Nephron progenitor cell (in vitro differentiated cells): ENCODE measurements around the gene SFMBT2.

Source experiments
- DNase-seq: peaks from one replicate; pipeline ENCODE4 v3.0.0; 2021
- H3K27ac Mint-ChIP-seq: 2 replicates; pipeline ENCODE4 v1.8.0; 2021; ENCODE audit warnings: mild to moderate bottlenecking, moderate library complexity, mixed read lengths
- H3K27me3 Mint-ChIP-seq: 2 replicates; pipeline ENCODE4 v1.8.0; 2021; ENCODE audit warnings: mild to moderate bottlenecking, low read depth, mixed read lengths; ENCODE audit not compliant: poor library complexity
- H3K36me3 Mint-ChIP-seq: 2 replicates; pipeline ENCODE4 v1.8.0; 2021; ENCODE audit warnings: low read depth, mixed read lengths
- H3K4me1 Mint-ChIP-seq: 2 replicates; pipeline ENCODE4 v1.8.0; 2021; ENCODE audit warnings: mixed read lengths
- H3K4me3 Mint-ChIP-seq: 2 replicates; pipeline ENCODE4 v1.8.0; 2021; ENCODE audit warnings: mild to moderate bottlenecking, moderate library complexity, mixed read lengths
- H3K9me3 Mint-ChIP-seq: 2 replicates; pipeline ENCODE4 v1.8.0; 2021; ENCODE audit warnings: mild to moderate bottlenecking, moderate library complexity, mixed read lengths
- CTCF ChIP-seq: fragments of 200-600 bp; sonication (generic); IDR thresholded peaks from 2 replicates; pipeline ENCODE4 v1.5.0; 2021; ENCODE audit warnings: antibody characterized with exemption

The SFMBT2 gene

DNA sequence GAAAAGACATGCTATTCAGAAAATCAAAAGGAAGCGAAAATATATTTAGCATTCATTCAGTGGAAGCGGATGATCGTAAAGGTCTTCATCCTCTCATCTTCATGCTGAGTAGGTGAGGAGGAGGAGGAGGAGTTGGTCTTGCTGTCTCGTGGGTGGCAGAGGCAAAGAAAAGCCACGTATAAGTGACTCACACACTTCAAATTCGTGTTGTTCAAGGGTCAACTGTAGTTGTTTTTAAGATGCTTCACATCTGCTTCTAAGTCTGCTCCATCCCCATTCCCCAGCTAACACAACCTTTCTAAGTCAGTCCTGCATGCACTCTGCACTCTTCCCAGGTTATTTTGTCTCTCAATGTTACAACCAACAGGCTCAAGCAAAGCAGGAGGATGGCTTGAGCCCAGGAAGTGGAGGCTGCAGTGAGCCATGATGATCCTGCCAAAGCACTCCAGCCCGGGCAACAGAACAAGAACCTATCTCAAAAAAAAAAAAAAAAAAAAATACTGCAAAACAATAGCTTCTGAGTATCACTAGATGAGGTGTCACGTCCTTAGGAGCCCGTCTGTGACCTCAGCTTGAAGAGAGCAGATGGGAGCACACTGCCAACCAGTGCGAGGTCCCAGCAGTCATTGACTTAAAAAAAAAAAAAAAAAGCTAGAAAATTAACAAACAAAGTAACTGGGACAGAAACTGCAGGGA is 70.5 kb downstream of the SFMBT2 start:
- DNase-seq, result no peak
- Mint-ChIP-seq H3K27me3 (peaks cover 8% of the 10 kb centered on the region), H3K36me3 (peaks cover 56% of the 10 kb centered on the region), H3K9me3 (peaks cover 22% of the 10 kb centered on the region), H3K4me3 (no peak overlapping the region), H3K27ac (no peak overlapping the region), H3K4me1 (peaks cover 33% of the 10 kb centered on the region)
- no peak for TF ChIP-seq CTCF

DNA sequence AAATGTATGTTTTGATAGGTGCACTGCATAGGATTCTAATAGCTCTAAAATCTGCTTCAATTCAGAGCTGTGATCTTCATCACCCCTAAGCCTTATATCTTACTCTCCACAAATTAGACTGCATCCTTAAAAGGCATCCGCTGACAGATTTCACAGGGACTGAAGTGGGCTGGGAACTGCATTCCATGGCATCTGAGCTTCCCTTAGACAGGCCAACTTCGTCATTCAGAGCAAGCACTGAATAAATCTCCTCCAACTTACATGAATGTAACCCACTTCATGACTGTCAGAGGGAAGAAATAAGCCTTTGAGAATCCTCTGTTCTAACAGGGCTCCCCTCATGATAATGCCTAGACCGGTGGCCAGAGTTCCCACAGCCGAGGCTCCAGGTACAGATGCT is 71.3 kb downstream of the SFMBT2 start:
- Mint-ChIP-seq H3K4me3 (no peak overlapping the region), H3K9me3 (peaks cover 22% of the 10 kb centered on the region), H3K4me1 (peaks cover 41% of the 10 kb centered on the region), H3K27ac (peak overlapping the region; percentile 74), H3K36me3 (peaks cover 55% of the 10 kb centered on the region), H3K27me3 (peaks cover 8% of the 10 kb centered on the region)
- DNase-seq, result no peak
- no peak for TF ChIP-seq CTCF

DNA sequence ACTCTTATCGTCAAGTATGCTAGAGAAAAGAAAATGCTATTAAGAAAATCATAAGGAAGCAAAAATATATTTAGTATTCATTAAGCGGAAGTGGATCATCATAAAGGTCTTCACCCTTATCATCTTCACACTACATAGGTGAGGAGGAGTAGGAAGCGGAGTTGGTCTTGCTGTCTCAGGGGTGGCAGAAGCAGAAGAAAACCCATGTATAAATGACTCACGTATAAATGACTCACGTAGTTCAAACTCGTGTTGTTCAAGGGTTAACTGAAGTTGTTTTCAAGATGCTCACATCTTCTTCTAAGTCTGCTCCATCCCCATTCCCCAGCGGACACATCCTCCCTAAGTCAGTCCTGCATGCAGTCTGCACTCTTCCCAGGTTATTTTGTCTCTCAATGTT is 72.4 kb downstream of the SFMBT2 start:
- peaks cover 8% of the 10 kb centered on the region for H3K27me3 Mint-ChIP-seq
- no peak for TF ChIP-seq CTCF
- H3K9me3 Mint-ChIP-seq, result peaks cover 13% of the 10 kb centered on the region

GRCh38 chr10:7337431-7338171 is 73.2 kb downstream of the SFMBT2 start:
- H3K27me3 Mint-ChIP-seq, result peaks cover 8% of the 10 kb centered on the region
- H3K4me1 Mint-ChIP-seq, result peaks cover 51% of the 10 kb centered on the region
- peaks cover 4% of the 10 kb centered on the region for H3K9me3 Mint-ChIP-seq
- H3K36me3 Mint-ChIP-seq, result peaks cover 36% of the 10 kb centered on the region
- TF ChIP-seq CTCF, result no peak
- no peak overlapping the region for H3K27ac Mint-ChIP-seq
- no peak for DNase-seq
- no peak overlapping the region for H3K4me3 Mint-ChIP-seq

More for the DNA sequence above, 72.4 kb downstream of the SFMBT2 start:
- Mint-ChIP-seq H3K27ac (no peak overlapping the region), H3K36me3 (peaks cover 45% of the 10 kb centered on the region), H3K4me1 (peaks cover 51% of the 10 kb centered on the region), H3K4me3 (no peak overlapping the region)
- no peak for DNase-seq

- Mint-ChIP-seq H3K9me3 (no peaks in the 10 kb centered on the region), H3K4me3 (no peak overlapping the region), H3K27ac (no peak overlapping the region), H3K27me3 (peaks cover 9% of the 10 kb centered on the region), H3K36me3 (peaks cover 20% of the 10 kb centered on the region), H3K4me1 (peaks cover 50% of the 10 kb centered on the region)
- DNase-seq, result no peak
- no peak for TF ChIP-seq CTCF
Measured at GRCh38 chr10:7335977-7336376, 74.9 kb downstream of the SFMBT2 start.

DNA sequence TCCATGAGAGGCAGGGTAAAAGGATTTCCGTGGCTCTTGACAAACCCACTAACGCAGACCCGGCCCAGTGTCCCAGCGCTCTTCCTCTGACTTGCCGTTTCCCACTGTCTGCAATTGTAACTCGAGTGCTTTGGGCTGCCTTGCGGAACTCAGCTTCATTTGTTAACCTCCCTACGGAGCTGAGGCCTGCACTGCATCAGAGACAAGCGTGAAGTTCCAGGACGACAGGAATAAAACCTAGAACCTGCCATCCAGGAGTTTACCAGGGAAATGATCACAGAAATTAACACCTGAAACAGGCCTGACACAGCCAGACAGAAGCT is 76.2 kb downstream of the SFMBT2 start:
- Mint-ChIP-seq H3K9me3 (peaks cover 3% of the 10 kb centered on the region), H3K4me1 (peaks cover 36% of the 10 kb centered on the region), H3K27me3 (peaks cover 6% of the 10 kb centered on the region), H3K36me3 (peaks cover 21% of the 10 kb centered on the region), H3K27ac (peak overlapping the region; percentile 82), H3K4me3 (peak overlapping the region; percentile 2)
- no peak for DNase-seq
- TF ChIP-seq CTCF, result no peak
